ENCODE results near the gene FYB1. TPM values are rescaled to one million over a fixed set of nuclear protein-coding genes. Genes with fewer than 3 reads are reported as not detected.

Gene FYB1
- total RNA-seq, 1 experiment from 2014 or later, result 0.02 TPM

DNA sequence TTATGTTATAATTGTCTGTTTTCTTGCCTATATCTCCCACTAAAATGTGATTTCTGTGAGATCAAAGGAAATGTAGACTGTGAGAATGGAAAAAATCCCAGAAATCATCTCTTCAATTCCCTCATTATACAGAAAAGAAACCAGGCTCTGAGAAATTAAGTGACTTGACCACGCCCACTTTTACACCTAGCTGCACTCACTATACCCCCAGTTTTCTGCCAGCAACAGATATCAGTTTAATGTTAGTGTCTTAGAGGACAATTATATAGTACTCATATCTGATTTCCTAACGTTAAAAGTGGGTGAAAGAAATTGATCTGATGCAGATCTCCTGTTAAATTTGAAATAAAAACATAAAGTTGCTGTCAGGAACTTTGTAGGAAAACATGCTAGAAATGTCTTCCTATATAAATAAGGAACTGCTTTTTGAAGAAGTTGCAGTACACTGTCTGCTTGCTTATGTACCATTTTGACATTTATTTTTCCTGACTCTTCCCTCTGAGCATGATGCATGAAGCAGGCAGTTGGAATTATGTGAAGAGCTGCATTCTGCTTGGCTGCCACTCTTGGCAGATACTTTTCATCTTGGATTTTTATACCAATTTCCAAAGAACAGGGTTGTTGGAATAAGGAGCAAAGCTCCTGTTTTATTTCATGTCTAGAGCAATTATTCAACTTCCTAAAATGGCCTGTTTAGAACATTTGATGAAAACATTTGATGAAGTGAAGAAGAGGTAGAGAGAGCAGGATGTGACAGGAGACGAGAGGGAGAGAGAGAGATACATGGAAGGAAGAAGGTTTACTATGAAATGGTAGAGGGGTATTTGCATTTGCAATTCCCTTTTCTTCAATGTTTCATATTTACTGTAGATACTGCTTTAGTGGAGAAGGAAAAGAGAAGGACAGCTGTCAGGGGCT, 87.9 kb downstream of the FYB1 start:
- DNase-seq (ENCODE audit: extremely low read depth, low read depth), result no peak

DNA sequence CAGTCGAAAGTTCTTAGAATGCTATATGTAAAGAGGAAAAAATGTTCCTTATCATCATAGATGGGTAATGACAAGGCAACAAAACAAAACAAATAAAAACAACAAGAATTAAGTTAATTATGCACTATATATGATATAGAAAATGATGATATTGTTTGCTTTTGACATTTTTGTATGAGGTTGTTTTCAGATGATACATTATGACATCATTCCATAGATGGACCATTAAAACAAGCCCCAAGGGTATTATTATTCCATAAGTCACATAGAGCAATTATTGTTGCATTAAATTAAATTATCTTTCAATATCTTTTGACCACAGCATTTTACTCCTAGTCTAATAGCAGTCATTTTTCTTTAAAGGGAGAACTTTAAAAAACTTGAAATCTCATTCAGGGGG, 88.6 kb downstream of the FYB1 start:
- no peak for DNase-seq (ENCODE audit: extremely low read depth, low read depth)

DNA sequence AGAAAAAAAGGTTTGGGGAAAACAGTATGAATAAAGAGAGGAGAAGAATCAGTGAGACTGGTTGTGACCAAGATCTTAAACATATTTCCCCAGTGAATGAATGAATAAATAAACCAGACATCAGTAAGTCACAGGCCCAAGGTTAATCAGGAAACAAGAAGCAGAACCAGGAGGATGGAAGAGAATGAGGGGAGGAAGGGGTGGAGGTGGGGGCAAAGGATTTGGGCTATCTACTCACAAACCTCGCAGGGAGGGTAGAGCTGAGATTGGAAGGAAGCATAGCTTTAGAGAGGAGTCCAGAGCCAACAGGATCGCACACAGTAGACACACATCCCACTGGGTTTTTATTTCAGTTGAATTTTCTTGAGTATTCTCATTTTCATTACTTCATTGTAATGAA, 97.4 kb downstream of the FYB1 start:
- no peak for DNase-seq (ENCODE audit: extremely low read depth, low read depth)

- no peak for DNase-seq (ENCODE audit: extremely low read depth, low read depth)
Measured at GRCh38 chr5:39121315-39121714, 98.0 kb downstream of the FYB1 start.

DNA sequence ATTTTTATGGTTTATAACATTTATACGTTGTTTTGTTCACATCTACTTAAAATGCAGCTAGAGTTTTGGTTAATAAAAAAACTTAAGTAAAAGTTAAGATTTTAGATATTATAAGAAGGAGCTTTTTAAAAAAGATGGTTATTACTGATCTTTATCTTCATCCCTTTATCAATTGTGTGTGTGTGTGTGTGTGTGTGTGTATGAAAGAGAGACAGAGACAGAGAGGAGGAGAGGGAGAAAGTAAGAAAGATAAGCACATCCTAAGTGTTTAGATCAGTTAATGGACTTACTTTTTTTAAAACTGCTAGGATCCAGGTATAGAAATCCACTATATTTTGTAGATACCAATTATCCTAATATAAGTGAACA, 99.3 kb downstream of the FYB1 start:
- no peak for DNase-seq (ENCODE audit: extremely low read depth, low read depth)

- peak; percentile 40 for DNase-seq (ENCODE audit: extremely low read depth, low read depth)
Measured at GRCh38 chr5:39119404-39120051, 99.8 kb downstream of the FYB1 start.

GRCh38 chr5:39118638-39119037, 100.7 kb downstream of the FYB1 start:
- DNase-seq (ENCODE audit: extremely low read depth, low read depth), result no peak

GRCh38 chr5:39117401-39117800, 102.0 kb downstream of the FYB1 start:
- no peak for DNase-seq (ENCODE audit: extremely low read depth, low read depth)

- no peak for DNase-seq (ENCODE audit: extremely low read depth, low read depth)
Measured at GRCh38 chr5:39116344-39117170, 102.8 kb downstream of the FYB1 start.

GRCh38 chr5:39115644-39116343, 103.6 kb downstream of the FYB1 start:
- no peak for DNase-seq (ENCODE audit: extremely low read depth, low read depth)

GRCh38 chr5:39114155-39114554, 105.2 kb downstream of the FYB1 start:
- DNase-seq (ENCODE audit: extremely low read depth, low read depth), result no peak

DNA sequence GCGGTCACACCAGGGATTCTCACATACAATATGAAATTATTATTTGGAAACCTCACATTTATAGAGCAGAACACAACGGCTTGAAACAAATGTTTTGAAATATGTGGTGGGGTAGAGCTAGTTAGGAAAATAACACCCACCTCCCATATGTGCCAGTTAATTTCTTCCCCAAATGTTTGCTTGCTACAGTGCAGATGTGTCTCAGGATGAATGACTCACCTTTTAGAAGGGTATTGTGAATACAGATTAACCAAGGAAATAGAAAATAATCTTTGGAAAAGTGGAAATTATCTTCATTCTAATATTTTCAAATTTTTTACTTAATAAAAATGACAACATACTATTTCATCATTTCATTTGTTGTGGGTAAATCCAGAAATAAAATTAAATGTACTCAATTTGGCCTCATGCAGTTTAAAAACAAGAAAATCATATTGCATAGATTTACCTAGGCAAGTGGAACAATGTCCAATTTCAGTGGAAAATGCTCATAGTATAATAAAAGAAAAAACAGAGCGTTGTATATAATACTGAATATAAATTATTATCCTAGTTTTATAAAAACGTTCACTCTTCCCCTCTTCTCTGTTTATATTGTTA, 105.9 kb downstream of the FYB1 start:
- no peak for DNase-seq (ENCODE audit: extremely low read depth, low read depth)

DNA sequence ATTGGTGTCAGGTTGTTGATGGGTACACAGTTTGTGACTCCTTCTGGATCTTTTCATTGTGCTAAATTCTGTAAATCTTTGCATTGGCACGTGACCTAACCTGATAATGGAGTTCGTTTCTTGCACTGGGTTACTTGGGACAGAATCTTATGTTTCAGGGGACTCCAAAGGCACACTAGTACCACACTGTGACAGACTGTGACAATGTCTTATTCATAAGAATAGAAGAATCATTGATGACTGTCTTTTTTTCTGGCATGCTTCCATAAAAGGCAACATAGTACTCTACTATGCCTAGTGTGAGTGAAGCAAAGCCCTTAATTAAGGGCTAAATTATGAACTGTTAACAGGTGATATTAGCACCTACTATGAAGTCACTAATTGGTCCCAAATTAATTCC, 109.8 kb downstream of the FYB1 start:
- DNase-seq (ENCODE audit: extremely low read depth, low read depth), result no peak

DNA sequence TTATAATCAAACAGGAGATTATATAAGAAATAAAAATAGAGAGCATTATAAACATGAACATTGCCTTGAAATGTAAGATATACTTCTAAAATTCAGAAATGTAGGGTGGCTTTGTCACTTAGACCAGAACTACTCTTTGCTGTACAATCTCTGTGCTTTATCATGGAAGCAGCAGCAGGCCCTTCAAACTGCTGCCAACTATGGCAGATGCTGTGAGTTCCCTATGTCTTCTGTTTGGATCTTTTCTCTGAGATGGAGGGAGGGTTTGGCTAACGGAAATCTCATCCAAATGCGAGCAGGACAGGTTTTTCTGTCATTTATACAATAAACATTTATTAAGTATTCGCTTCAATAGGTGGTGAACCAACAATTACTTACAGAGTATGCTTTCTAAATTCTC, 110.4 kb downstream of the FYB1 start:
- DNase-seq (ENCODE audit: extremely low read depth, low read depth), result no peak

DNA sequence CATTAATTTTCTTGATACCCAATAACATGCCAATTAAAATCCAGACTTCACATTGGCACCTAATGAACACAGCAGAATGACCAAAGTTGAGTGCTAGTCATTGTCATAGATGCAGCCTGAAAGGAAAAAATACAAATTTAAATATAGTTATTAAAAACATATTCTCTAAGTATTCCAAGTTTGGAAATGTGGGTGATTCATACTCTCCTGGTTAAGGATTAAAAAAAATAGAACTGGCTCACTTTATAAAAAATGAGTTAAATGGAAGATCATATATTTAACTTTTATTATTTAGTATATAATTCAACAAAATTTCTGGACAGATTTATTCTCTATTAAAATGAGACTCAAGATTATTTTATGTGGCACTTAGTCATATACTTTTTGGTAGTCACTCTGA, 112.0 kb downstream of the FYB1 start:
- DNase-seq (ENCODE audit: extremely low read depth, low read depth), result no peak

DNA sequence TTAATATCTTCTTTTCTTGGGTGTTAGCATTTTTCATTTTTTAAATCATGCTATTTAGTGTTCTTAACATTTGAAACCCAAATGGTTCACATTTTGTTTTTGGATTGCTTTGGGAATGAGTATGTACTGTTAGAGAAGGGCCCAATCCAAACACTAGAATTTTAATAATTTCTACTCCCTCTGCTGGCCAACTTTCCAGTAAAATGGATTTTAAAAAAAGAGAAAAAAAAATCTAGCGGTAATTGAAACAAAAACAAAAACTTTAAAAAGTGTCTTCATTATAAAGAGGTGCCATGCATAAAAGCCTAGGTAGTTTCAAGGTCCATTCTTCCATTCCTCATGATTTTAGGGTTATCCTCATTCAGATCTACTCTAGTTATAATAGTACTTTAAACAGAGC, 113.0 kb downstream of the FYB1 start:
- no peak for DNase-seq (ENCODE audit: extremely low read depth, low read depth)

DNA sequence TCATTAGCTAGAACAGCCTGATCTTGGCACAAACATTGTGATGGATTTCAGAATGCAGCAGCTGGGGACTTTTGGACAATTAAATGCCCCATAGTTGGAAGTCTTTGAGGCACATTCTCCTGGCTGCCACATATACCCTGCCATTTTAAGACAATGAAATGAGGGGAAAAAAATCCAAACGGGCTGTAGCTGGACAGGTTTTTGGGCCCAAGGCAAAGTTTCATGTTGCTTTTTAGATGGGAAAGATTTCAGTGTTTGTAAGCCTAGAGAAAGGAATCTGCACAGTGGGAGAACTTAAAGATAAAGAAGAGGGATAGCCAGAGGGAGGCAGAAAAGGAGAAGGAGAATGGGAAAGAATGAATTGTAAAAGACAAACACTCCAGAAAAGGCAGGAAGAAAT, 115.1 kb downstream of the FYB1 start:
- DNase-seq (ENCODE audit: extremely low read depth, low read depth), result no peak

- no peak for DNase-seq (ENCODE audit: extremely low read depth, low read depth)
Measured at GRCh38 chr5:39102684-39103155, 116.6 kb downstream of the FYB1 start.

DNA sequence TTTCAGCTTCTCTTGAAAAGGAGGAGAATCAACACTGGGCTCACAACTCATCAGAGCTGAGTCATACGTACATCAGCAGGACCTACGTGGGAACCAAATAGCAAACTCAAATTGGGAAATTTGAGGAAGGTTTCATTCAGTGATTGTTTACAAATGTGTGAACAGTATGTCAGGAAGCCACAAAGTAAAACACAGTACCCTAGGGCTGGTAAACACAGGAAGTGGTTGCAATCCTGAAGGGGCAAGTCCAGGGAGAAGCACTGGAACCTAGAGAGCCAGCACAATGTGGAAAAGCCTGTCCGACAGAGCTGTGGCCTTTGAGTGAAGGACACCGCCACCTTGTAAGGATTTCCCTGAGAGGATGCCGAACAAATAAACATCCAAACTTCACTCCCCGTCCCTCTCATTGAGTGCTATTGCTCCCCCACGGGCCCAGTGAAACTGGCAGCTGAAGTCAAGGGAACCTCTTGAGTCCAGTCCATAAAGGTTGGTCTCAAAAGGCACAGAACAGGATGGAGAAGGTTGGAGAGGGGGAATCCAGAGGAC, 118.4 kb downstream of the FYB1 start:
- DNase-seq (ENCODE audit: extremely low read depth, low read depth), result peak; percentile 90

DNA sequence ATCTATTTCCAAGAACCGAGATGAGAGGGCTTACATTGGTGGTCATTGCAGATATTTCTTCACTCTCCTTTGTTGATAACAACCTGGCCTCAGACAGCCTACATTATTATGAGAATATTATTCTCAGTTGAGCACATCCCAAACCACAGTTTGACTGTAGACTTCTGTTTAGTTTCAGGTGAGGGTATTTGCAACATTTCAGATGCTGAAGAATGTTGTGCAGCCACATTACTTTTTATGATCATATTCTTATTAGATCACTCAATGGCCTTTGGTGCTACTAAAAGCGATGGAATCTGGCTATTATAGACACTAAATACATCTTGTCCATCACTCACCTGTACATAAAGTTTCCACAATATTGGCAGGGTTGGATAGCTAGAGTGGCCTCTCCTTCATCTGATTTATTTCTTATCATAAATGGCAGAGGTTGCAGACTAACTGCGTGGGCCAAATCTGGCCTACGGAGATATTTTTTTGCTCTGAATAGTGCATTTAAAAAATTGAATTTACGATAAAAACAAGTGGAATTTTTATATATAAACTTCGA, 119.0 kb downstream of the FYB1 start:
- no peak for DNase-seq (ENCODE audit: extremely low read depth, low read depth)

All from NCI-H460 (cell line).